ENCODE data around the gene AFF1. TPM values are rescaled to one million over a fixed set of nuclear protein-coding genes. Genes with fewer than 3 reads are reported as not detected.

Gene AFF1
- total RNA-seq, 1 experiment from 2014 or later, result 93.4 TPM

DNA sequence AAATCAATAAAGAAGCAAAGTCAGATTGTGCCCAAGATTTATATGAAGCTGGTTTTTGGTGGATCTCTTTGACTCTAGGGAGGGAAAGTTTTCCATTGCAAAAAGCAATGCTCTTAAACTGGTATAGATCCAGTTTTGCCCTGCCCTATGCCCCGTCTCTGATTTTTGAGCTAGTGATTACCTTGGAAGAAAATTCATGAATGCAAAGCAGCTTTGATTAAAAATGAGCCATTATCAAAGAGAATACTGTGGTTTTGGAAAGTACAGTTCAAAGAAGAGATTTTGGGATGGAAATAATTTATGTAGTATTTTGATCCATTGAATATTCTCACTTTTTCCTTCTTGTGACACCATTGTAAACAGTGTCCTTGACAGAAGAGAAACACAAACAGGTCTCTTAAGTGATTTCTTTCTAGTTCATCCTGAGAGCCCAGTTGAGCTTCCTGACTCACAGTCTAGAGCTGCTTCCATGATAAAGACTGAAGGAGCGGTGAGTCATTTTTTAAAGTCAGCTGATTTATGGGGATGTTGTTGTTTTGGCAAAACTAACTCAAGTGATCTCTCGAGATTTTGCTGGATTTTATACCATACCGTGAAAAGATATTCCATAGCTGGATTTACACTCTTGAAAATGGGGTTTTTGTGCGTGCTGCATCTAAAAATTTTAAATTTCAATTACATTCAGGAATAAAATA, 76.7 kb downstream of the AFF1 start:
- ATAC-seq, result peak; percentile 3
- H3K27me3 Mint-ChIP-seq (ENCODE audit: low read depth), result no peaks in the 10 kb centered on the region
- CTCF ChIA-PET, result interaction anchor here (0.7 to 2.1 kb wide), 8 partner anchors 13 to 103 kb away, joined by 3 to 10 read pairs (median 5); partner anchors contain the start of gene AFF1
- POLR2A ChIA-PET, result interaction anchor here (0.8 to 1.1 kb wide), 4 partner anchors 32 to 76 kb away, joined by 3 to 7 read pairs (median 4); partner anchors contain the start of gene AFF1
- H3K4me3 Mint-ChIP-seq, result peak overlapping the region; percentile 54
- H3K36me3 Mint-ChIP-seq, result no peaks in the 10 kb centered on the region
- DNase-seq (ENCODE audit: low spot score), result no peak
- H3K27ac Mint-ChIP-seq, result peak overlapping the region; percentile 95
- H3K4me1 Mint-ChIP-seq, result peaks cover 83% of the 10 kb centered on the region
- no peaks in the 10 kb centered on the region for H3K9me3 Mint-ChIP-seq
- TF ChIP-seq FOXP1 (CRISPR knock-in tag; IDR thresholded peaks at IDR 0.05; ENCODE audit: borderline replicate concordance), result no peak
- no peak for TF ChIP-seq ELF4 (CRISPR knock-in tag; IDR thresholded peaks at IDR 0.05; ENCODE audit: low read depth)
- TF ChIP-seq, protein P1, sequence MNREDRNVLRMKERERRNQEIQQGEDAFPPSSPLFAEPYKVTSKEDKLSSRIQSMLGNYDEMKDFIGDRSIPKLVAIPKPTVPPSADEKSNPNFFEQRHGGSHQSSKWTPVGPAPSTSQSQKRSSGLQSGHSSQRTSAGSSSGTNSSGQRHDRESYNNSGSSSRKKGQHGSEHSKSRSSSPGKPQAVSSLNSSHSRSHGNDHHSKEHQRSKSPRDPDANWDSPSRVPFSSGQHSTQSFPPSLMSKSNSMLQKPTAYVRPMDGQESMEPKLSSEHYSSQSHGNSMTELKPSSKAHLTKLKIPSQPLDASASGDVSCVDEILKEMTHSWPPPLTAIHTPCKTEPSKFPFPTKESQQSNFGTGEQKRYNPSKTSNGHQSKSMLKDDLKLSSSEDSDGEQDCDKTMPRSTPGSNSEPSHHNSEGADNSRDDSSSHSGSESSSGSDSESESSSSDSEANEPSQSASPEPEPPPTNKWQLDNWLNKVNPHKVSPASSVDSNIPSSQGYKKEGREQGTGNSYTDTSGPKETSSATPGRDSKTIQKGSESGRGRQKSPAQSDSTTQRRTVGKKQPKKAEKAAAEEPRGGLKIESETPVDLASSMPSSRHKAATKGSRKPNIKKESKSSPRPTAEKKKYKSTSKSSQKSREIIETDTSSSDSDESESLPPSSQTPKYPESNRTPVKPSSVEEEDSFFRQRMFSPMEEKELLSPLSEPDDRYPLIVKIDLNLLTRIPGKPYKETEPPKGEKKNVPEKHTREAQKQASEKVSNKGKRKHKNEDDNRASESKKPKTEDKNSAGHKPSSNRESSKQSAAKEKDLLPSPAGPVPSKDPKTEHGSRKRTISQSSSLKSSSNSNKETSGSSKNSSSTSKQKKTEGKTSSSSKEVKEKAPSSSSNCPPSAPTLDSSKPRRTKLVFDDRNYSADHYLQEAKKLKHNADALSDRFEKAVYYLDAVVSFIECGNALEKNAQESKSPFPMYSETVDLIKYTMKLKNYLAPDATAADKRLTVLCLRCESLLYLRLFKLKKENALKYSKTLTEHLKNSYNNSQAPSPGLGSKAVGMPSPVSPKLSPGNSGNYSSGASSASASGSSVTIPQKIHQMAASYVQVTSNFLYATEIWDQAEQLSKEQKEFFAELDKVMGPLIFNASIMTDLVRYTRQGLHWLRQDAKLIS (CRISPR knock-in tag; IDR thresholded peaks at IDR 0.05; ENCODE audit: borderline replicate concordance), result no peak
- TF ChIP-seq ZNF317 (CRISPR knock-in tag; IDR thresholded peaks at IDR 0.05; ENCODE audit: borderline replicate concordance, low read depth), result no peak
- TF ChIP-seq, protein P2, sequence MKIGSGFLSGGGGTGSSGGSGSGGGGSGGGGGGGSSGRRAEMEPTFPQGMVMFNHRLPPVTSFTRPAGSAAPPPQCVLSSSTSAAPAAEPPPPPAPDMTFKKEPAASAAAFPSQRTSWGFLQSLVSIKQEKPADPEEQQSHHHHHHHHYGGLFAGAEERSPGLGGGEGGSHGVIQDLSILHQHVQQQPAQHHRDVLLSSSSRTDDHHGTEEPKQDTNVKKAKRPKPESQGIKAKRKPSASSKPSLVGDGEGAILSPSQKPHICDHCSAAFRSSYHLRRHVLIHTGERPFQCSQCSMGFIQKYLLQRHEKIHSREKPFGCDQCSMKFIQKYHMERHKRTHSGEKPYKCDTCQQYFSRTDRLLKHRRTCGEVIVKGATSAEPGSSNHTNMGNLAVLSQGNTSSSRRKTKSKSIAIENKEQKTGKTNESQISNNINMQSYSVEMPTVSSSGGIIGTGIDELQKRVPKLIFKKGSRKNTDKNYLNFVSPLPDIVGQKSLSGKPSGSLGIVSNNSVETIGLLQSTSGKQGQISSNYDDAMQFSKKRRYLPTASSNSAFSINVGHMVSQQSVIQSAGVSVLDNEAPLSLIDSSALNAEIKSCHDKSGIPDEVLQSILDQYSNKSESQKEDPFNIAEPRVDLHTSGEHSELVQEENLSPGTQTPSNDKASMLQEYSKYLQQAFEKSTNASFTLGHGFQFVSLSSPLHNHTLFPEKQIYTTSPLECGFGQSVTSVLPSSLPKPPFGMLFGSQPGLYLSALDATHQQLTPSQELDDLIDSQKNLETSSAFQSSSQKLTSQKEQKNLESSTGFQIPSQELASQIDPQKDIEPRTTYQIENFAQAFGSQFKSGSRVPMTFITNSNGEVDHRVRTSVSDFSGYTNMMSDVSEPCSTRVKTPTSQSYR (CRISPR knock-in tag; IDR thresholded peaks at IDR 0.05), result no peak
- TF ChIP-seq FOXK1 (CRISPR knock-in tag; IDR thresholded peaks at IDR 0.05), result no peak
- no peak for TF ChIP-seq NFYB (CRISPR knock-in tag; conservative IDR thresholded peaks at IDR 0.05; ENCODE audit: low read depth)
- TF ChIP-seq, protein P3, sequence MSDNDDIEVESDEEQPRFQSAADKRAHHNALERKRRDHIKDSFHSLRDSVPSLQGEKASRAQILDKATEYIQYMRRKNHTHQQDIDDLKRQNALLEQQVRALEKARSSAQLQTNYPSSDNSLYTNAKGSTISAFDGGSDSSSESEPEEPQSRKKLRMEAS (CRISPR knock-in tag; IDR thresholded peaks at IDR 0.05), result no peak
- no peak for TF ChIP-seq FOXJ3 (CRISPR knock-in tag; IDR thresholded peaks at IDR 0.05; ENCODE audit: borderline replicate concordance)
- TF ChIP-seq TCF7 (CRISPR knock-in tag; IDR thresholded peaks at IDR 0.05; ENCODE audit: low read depth), result no peak
- no peak for TF ChIP-seq ZBTB21 (CRISPR knock-in tag; IDR thresholded peaks at IDR 0.05; ENCODE audit: borderline replicate concordance)
- no peak for TF ChIP-seq ZNF138 (CRISPR knock-in tag; conservative IDR thresholded peaks at IDR 0.05)
- TF ChIP-seq CREB1 (CRISPR knock-in tag; IDR thresholded peaks at IDR 0.05), result no peak
- no peak for TF ChIP-seq OVOL2 (CRISPR knock-in tag; IDR thresholded peaks at IDR 0.05; ENCODE audit: borderline replicate concordance)
- TF ChIP-seq, protein P4, sequence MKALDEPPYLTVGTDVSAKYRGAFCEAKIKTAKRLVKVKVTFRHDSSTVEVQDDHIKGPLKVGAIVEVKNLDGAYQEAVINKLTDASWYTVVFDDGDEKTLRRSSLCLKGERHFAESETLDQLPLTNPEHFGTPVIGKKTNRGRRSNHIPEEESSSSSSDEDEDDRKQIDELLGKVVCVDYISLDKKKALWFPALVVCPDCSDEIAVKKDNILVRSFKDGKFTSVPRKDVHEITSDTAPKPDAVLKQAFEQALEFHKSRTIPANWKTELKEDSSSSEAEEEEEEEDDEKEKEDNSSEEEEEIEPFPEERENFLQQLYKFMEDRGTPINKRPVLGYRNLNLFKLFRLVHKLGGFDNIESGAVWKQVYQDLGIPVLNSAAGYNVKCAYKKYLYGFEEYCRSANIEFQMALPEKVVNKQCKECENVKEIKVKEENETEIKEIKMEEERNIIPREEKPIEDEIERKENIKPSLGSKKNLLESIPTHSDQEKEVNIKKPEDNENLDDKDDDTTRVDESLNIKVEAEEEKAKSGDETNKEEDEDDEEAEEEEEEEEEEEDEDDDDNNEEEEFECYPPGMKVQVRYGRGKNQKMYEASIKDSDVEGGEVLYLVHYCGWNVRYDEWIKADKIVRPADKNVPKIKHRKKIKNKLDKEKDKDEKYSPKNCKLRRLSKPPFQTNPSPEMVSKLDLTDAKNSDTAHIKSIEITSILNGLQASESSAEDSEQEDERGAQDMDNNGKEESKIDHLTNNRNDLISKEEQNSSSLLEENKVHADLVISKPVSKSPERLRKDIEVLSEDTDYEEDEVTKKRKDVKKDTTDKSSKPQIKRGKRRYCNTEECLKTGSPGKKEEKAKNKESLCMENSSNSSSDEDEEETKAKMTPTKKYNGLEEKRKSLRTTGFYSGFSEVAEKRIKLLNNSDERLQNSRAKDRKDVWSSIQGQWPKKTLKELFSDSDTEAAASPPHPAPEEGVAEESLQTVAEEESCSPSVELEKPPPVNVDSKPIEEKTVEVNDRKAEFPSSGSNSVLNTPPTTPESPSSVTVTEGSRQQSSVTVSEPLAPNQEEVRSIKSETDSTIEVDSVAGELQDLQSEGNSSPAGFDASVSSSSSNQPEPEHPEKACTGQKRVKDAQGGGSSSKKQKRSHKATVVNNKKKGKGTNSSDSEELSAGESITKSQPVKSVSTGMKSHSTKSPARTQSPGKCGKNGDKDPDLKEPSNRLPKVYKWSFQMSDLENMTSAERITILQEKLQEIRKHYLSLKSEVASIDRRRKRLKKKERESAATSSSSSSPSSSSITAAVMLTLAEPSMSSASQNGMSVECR (CRISPR knock-in tag; IDR thresholded peaks at IDR 0.05; ENCODE audit: borderline replicate concordance), result no peak
- TF ChIP-seq, protein P5, sequence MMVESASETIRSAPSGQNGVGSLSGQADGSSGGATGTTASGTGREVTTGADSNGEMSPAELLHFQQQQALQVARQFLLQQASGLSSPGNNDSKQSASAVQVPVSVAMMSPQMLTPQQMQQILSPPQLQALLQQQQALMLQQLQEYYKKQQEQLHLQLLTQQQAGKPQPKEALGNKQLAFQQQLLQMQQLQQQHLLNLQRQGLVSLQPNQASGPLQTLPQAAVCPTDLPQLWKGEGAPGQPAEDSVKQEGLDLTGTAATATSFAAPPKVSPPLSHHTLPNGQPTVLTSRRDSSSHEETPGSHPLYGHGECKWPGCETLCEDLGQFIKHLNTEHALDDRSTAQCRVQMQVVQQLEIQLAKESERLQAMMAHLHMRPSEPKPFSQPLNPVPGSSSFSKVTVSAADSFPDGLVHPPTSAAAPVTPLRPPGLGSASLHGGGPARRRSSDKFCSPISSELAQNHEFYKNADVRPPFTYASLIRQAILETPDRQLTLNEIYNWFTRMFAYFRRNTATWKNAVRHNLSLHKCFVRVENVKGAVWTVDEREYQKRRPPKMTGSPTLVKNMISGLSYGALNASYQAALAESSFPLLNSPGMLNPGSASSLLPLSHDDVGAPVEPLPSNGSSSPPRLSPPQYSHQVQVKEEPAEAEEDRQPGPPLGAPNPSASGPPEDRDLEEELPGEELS (CRISPR knock-in tag; IDR thresholded peaks at IDR 0.05), result no peak
- TF ChIP-seq, protein P6, sequence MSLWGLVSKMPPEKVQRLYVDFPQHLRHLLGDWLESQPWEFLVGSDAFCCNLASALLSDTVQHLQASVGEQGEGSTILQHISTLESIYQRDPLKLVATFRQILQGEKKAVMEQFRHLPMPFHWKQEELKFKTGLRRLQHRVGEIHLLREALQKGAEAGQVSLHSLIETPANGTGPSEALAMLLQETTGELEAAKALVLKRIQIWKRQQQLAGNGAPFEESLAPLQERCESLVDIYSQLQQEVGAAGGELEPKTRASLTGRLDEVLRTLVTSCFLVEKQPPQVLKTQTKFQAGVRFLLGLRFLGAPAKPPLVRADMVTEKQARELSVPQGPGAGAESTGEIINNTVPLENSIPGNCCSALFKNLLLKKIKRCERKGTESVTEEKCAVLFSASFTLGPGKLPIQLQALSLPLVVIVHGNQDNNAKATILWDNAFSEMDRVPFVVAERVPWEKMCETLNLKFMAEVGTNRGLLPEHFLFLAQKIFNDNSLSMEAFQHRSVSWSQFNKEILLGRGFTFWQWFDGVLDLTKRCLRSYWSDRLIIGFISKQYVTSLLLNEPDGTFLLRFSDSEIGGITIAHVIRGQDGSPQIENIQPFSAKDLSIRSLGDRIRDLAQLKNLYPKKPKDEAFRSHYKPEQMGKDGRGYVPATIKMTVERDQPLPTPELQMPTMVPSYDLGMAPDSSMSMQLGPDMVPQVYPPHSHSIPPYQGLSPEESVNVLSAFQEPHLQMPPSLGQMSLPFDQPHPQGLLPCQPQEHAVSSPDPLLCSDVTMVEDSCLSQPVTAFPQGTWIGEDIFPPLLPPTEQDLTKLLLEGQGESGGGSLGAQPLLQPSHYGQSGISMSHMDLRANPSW (CRISPR knock-in tag; conservative IDR thresholded peaks at IDR 0.05; ENCODE audit: low read depth), result no peak
- TF ChIP-seq, protein P7, sequence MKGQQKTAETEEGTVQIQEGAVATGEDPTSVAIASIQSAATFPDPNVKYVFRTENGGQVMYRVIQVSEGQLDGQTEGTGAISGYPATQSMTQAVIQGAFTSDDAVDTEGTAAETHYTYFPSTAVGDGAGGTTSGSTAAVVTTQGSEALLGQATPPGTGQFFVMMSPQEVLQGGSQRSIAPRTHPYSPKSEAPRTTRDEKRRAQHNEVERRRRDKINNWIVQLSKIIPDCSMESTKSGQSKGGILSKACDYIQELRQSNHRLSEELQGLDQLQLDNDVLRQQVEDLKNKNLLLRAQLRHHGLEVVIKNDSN (CRISPR knock-in tag; IDR thresholded peaks at IDR 0.05), result no peak

Data from WTC11 (cell line).